GM23338 (cell line): ENCODE results near the gene SLC2A9. TPM values are rescaled to one million over a fixed set of nuclear protein-coding genes. Genes with fewer than 3 reads are reported as not detected.

ENCODE experiments used
- ATAC-seq: fragments of 200-7000 bp; cut with Tn5 transposase; 3 replicates; pipeline ENCODE4 v1.9.1; 2020
- DNase-seq: peaks from one replicate; pipeline ENCODE4 v3.0.0-alpha.2; 2015; ENCODE audit warnings: low spot score
- H2AFZ ChIP-seq: fragments of 200-600 bp; sonication (generic); 2 replicates; pipeline ENCODE4 v1.8.0; 2016; ENCODE audit warnings: antibody characterized with exemption, mild to moderate bottlenecking, moderate library complexity
- H3F3A ChIP-seq: fragments of 200-600 bp; sonication (generic); replicated peaks from 2 replicates; pipeline ENCODE4 v1.8.0; 2017; ENCODE audit warnings: antibody characterized with exemption, mixed run types, low read depth
- H3K27ac ChIP-seq: fragments of 200-600 bp; sonication (generic); 2 replicates; pipeline ENCODE4 v1.6.1; 2016; ENCODE audit warnings: low read depth
- H3K27me3 ChIP-seq: fragments of 200-600 bp; sonication (generic); 2 replicates; pipeline ENCODE4 v1.8.0; 2016; ENCODE audit warnings: mild to moderate bottlenecking, mixed run types, moderate library complexity; ENCODE audit not compliant: insufficient read depth
- H3K36me3 ChIP-seq: fragments of 200-600 bp; sonication (generic); 2 replicates; pipeline ENCODE4 v1.8.0; 2016; ENCODE audit warnings: mild to moderate bottlenecking; ENCODE audit not compliant: insufficient read depth
- H3K4me1 ChIP-seq: fragments of 200-600 bp; sonication (generic); 2 replicates; pipeline ENCODE4 v1.8.0; 2016; ENCODE audit warnings: mild to moderate bottlenecking, moderate library complexity; ENCODE audit not compliant: insufficient read depth
- H3K4me2 ChIP-seq: fragments of 200-600 bp; sonication (generic); 2 replicates; pipeline ENCODE4 v1.7.1; 2017; ENCODE audit warnings: mixed run types
- H3K4me3 ChIP-seq: fragments of 200-600 bp; sonication (generic); 2 replicates; pipeline ENCODE4 v1.6.1; 2016; ENCODE audit warnings: mixed run types
- H3K79me2 ChIP-seq: fragments of 200-600 bp; sonication (generic); replicated peaks from 2 replicates; pipeline ENCODE4 v1.8.0; 2017; ENCODE audit warnings: mild to moderate bottlenecking; ENCODE audit not compliant: insufficient read depth
- H3K9me2 ChIP-seq: fragments of 200-600 bp; sonication (generic); 2 replicates; pipeline ENCODE4 v1.8.0; 2017; ENCODE audit not compliant: insufficient read depth
- H4K20me1 ChIP-seq: fragments of 200-600 bp; sonication (generic); replicated peaks from 2 replicates; pipeline ENCODE4 v1.8.0; 2017; ENCODE audit warnings: mild to moderate bottlenecking; ENCODE audit not compliant: insufficient read depth
- H3K27ac Mint-ChIP-seq: 2 replicates; pipeline ENCODE4 v1.8.0; 2020; ENCODE audit warnings: inconsistent platforms, mild to moderate bottlenecking, moderate library complexity, mixed read lengths
- H3K27me3 Mint-ChIP-seq: 3 replicates; pipeline ENCODE4 v1.8.0; 2022; ENCODE audit warnings: low read depth, mild to moderate bottlenecking, moderate library complexity, mixed read lengths, inconsistent platforms; ENCODE audit not compliant: insufficient read depth, poor library complexity
- H3K36me3 Mint-ChIP-seq: 3 replicates; pipeline ENCODE4 v1.8.0; 2021; ENCODE audit warnings: low read depth, mild to moderate bottlenecking, inconsistent platforms, moderate library complexity, mixed read lengths
- H3K4me1 Mint-ChIP-seq: 3 replicates; pipeline ENCODE4 v1.8.0; 2020; ENCODE audit warnings: mild to moderate bottlenecking, inconsistent platforms, mixed read lengths
- H3K4me3 Mint-ChIP-seq: 3 replicates; pipeline ENCODE4 v1.8.0; 2021; ENCODE audit warnings: moderate library complexity, mild to moderate bottlenecking, inconsistent platforms, mixed read lengths
- H3K9me3 Mint-ChIP-seq: 3 replicates; pipeline ENCODE4 v1.8.0; 2020; ENCODE audit warnings: moderate library complexity, mild to moderate bottlenecking, inconsistent platforms, mixed read lengths
- CREB1 ChIP-seq: fragments of 250-450 bp; sonication (Bioruptor Pico); IDR thresholded peaks from 2 replicates; pipeline ENCODE4 v1.5.0; 2020; ENCODE audit warnings: low read depth, mild to moderate bottlenecking, moderate library complexity
- EZH2 ChIP-seq: fragments of 200-600 bp; sonication (generic); IDR thresholded peaks from one replicate; pipeline ENCODE4 v1.8.0; 2017; ENCODE audit warnings: antibody characterized with exemption, mild to moderate bottlenecking, low read depth; ENCODE audit not compliant: unreplicated experiment
- EZH2phosphoT487 ChIP-seq: fragments of 200-600 bp; sonication (generic); IDR thresholded peaks from one replicate; pipeline ENCODE4 v1.8.1; 2018; ENCODE audit warnings: antibody characterized with exemption; ENCODE audit not compliant: unreplicated experiment
- JUNB ChIP-seq: IDR thresholded peaks from one replicate; pipeline ENCODE4 v1.6.1; 2016; ENCODE audit warnings: antibody characterized with exemption; ENCODE audit not compliant: unreplicated experiment
- NANOG ChIP-seq: IDR thresholded peaks from 2 replicates; pipeline ENCODE4 v1.6.1; 2016; ENCODE audit warnings: antibody characterized with exemption, borderline replicate concordance
- POLR2AphosphoS5 ChIP-seq: IDR thresholded peaks from 2 replicates; pipeline ENCODE4 v1.6.1; 2016; ENCODE audit warnings: antibody characterized with exemption, low read depth
- STAT1 ChIP-seq: IDR thresholded peaks from one replicate; pipeline ENCODE4 v1.6.1; 2016; ENCODE audit warnings: antibody characterized with exemption; ENCODE audit not compliant: unreplicated experiment
- ZNF114 ChIP-seq: fragments of 250-450 bp; sonication (Bioruptor Pico); IDR thresholded peaks from 2 replicates; pipeline ENCODE4 v1.5.0; 2020; ENCODE audit warnings: mild to moderate bottlenecking, moderate library complexity
- ZNF331 ChIP-seq: fragments of 250-450 bp; sonication (Bioruptor Pico); IDR thresholded peaks from 2 replicates; pipeline ENCODE4 v1.5.0; 2020; ENCODE audit warnings: low read depth, mild to moderate bottlenecking, moderate library complexity
- polyA plus RNA-seq: library from polyadenylated mRNA; unstranded; fragments of >200 nt; fragmentation: Nextera tagmentation; extraction: Ambion mirVana; gene quantifications from 2 replicates; pipeline ENCODE4 v1.2.1, GENCODE V29; 2016
- total RNA-seq: library from RNA; depleted of rRNA; stranded (reverse); fragments of >200 nt; shearing (Covaris generic); gene quantifications from 2 replicates; pipeline ENCODE4 v1.2.3, GENCODE V29; 2014
- TF ChIP-seq, protein P1 (sequence below): IDR thresholded peaks from one replicate; pipeline ENCODE4 v1.6.1; 2018; ENCODE audit warnings: antibody characterized with exemption; ENCODE audit not compliant: unreplicated experiment
- TF ChIP-seq, protein P2 (sequence below): IDR thresholded peaks from 2 replicates; pipeline ENCODE4 v1.6.1; 2016; ENCODE audit warnings: antibody characterized with exemption
- TF ChIP-seq, protein P3 (sequence below), 2 experiments: fragments of 200-600 bp in 1 of 2; sonication (generic) in 1 of 2; conservative IDR thresholded peaks; 2 replicates each; pipeline versions ENCODE4 v1.5.1 to v1.6.1; 2016 to 2017; ENCODE audit warnings: antibody characterized with exemption in 2 of 2, low read depth in 2 of 2, mild to moderate bottlenecking in 2 of 2, moderate library complexity in 1 of 2

The SLC2A9 gene
- total and polyA plus RNA-seq, 2 experiments from 2014 or later, result 0.21 to 0.40 TPM

DNA sequence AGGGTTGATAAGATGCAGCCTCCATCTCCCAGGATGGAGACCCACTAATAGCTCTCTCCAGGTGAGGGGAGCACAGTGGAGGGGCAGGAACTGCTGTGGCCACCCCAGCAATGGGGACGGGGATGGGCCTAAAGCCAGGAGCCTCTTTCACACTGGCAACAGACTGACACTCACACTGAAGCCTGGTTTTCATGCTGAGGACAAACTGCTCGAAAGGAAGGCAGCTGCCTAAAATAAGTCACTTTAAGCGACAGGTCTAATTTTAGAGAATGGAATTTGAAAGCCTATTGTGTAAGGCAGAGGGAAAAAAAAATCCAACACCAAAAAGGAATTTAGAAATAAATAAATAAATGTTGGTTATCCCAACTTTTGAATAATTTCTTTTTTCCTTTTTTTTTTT is 104.4 kb downstream of the SLC2A9 start (continued):
- TF ChIP-seq, protein P1, sequence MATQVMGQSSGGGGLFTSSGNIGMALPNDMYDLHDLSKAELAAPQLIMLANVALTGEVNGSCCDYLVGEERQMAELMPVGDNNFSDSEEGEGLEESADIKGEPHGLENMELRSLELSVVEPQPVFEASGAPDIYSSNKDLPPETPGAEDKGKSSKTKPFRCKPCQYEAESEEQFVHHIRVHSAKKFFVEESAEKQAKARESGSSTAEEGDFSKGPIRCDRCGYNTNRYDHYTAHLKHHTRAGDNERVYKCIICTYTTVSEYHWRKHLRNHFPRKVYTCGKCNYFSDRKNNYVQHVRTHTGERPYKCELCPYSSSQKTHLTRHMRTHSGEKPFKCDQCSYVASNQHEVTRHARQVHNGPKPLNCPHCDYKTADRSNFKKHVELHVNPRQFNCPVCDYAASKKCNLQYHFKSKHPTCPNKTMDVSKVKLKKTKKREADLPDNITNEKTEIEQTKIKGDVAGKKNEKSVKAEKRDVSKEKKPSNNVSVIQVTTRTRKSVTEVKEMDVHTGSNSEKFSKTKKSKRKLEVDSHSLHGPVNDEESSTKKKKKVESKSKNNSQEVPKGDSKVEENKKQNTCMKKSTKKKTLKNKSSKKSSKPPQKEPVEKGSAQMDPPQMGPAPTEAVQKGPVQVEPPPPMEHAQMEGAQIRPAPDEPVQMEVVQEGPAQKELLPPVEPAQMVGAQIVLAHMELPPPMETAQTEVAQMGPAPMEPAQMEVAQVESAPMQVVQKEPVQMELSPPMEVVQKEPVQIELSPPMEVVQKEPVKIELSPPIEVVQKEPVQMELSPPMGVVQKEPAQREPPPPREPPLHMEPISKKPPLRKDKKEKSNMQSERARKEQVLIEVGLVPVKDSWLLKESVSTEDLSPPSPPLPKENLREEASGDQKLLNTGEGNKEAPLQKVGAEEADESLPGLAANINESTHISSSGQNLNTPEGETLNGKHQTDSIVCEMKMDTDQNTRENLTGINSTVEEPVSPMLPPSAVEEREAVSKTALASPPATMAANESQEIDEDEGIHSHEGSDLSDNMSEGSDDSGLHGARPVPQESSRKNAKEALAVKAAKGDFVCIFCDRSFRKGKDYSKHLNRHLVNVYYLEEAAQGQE, result no peak
- no peak for TF ChIP-seq NANOG
- no peak for TF ChIP-seq EZH2phosphoT487
- TF ChIP-seq, protein P2, sequence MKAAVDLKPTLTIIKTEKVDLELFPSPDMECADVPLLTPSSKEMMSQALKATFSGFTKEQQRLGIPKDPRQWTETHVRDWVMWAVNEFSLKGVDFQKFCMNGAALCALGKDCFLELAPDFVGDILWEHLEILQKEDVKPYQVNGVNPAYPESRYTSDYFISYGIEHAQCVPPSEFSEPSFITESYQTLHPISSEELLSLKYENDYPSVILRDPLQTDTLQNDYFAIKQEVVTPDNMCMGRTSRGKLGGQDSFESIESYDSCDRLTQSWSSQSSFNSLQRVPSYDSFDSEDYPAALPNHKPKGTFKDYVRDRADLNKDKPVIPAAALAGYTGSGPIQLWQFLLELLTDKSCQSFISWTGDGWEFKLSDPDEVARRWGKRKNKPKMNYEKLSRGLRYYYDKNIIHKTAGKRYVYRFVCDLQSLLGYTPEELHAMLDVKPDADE, result no peak
- TF ChIP-seq ZNF331 (CRISPR knock-in tag), result no peak
- no peak for TF ChIP-seq ZNF114 (CRISPR knock-in tag)
- TF ChIP-seq JUNB, result no peak
- TF ChIP-seq EZH2, result no peak
- TF ChIP-seq CREB1, result no peak
- no peak for TF ChIP-seq POLR2AphosphoS5
- TF ChIP-seq STAT1, result no peak

DNA sequence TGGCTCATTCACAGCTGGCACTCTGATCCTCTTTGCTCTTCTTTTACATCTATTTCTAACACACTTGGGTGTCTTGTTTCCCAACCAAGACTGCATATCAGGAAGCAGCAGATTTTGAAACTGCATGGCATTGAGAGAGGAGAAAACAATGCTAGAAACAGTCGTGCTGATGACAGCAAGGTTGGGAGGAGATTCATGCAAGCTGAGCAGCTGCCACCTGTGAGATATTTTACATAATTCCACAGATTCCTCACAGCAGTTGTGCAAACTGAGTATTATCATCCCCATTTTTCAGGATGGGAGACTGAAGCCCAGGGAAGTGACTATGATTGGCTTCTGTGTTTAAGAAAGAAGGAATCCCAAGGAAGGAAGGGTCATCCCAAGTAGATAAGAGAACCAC is 105.0 kb downstream of the SLC2A9 start:
- Histone ChIP-seq H2AFZ (no peak overlapping the region), H3K4me3 (no peak overlapping the region), H3K9me2 (peaks cover 3% of the 10 kb centered on the region; the same call in 1 of the 2 replicates), H3F3A (no peaks in the 10 kb centered on the region), H3K27me3 (no peaks in the 10 kb centered on the region), H3K4me1 (peaks cover 4% of the 10 kb centered on the region; the same call in 1 of the 2 replicates), H3K4me2 (no peak overlapping the region), H4K20me1 (no peaks in the 10 kb centered on the region), H3K27ac (no peak overlapping the region), H3K36me3 (no peaks in the 10 kb centered on the region), H3K79me2 (no peaks in the 10 kb centered on the region)
- DNase-seq, result no peak
- H3K27ac Mint-ChIP-seq, result no peak overlapping the region
- no peaks in the 10 kb centered on the region for H3K9me3 Mint-ChIP-seq
- no peak for ATAC-seq
- peaks cover 6% of the 10 kb centered on the region for H3K27me3 Mint-ChIP-seq
- H3K4me3 Mint-ChIP-seq, result no peak overlapping the region
- peaks cover 7% of the 10 kb centered on the region for H3K4me1 Mint-ChIP-seq
- H3K36me3 Mint-ChIP-seq, result no peaks in the 10 kb centered on the region
- TF ChIP-seq EZH2 (no peak), EZH2phosphoT487 (no peak), CREB1 (no peak), NANOG (no peak), STAT1 (no peak), JUNB (no peak), ZNF331 (CRISPR knock-in tag) (no peak), POLR2AphosphoS5 (no peak), ZNF114 (CRISPR knock-in tag) (no peak)
- TF ChIP-seq, protein P2, result no peak
- TF ChIP-seq, protein P1, result no peak
- TF ChIP-seq, protein P3, sequence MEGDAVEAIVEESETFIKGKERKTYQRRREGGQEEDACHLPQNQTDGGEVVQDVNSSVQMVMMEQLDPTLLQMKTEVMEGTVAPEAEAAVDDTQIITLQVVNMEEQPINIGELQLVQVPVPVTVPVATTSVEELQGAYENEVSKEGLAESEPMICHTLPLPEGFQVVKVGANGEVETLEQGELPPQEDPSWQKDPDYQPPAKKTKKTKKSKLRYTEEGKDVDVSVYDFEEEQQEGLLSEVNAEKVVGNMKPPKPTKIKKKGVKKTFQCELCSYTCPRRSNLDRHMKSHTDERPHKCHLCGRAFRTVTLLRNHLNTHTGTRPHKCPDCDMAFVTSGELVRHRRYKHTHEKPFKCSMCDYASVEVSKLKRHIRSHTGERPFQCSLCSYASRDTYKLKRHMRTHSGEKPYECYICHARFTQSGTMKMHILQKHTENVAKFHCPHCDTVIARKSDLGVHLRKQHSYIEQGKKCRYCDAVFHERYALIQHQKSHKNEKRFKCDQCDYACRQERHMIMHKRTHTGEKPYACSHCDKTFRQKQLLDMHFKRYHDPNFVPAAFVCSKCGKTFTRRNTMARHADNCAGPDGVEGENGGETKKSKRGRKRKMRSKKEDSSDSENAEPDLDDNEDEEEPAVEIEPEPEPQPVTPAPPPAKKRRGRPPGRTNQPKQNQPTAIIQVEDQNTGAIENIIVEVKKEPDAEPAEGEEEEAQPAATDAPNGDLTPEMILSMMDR (conservative IDR thresholded peaks at IDR 0.05; ENCODE audit: low read depth in 2 of 2), result no peak
